HG02973 (cell line): Measurements from ENCODE around the gene RNU6-9.

Experiments
- ATAC-seq: cut with Tn5 transposase; IDR thresholded peaks from one replicate; pipeline ENCODE4 v1.9.1; 2021; ENCODE audit warnings: moderate library complexity; ENCODE audit not compliant: unreplicated experiment

RNU6-9 gene

GRCh38 chr19:931860-932647 is 38.8 kb downstream of the RNU6-9 start:
- no peak for ATAC-seq

- no peak for ATAC-seq
Observed at GRCh38 chr19:932648-933552, 39.6 kb downstream of the RNU6-9 start.

- no peak for ATAC-seq
Observed at GRCh38 chr19:933553-933882, 40.2 kb downstream of the RNU6-9 start.

GRCh38 chr19:934197-934840 is 41.0 kb downstream of the RNU6-9 start:
- no peak for ATAC-seq

- no peak for ATAC-seq
Observed at GRCh38 chr19:934865-935479, 41.7 kb downstream of the RNU6-9 start.

GRCh38 chr19:936175-936546 is 42.9 kb downstream of the RNU6-9 start:
- no peak for ATAC-seq

- no peak for ATAC-seq
Observed at GRCh38 chr19:937259-937694, 44.0 kb downstream of the RNU6-9 start.

GRCh38 chr19:938233-938923 is 45.1 kb downstream of the RNU6-9 start:
- no peak for ATAC-seq

- no peak for ATAC-seq
Observed at GRCh38 chr19:939439-939838, 46.2 kb downstream of the RNU6-9 start.

GRCh38 chr19:939922-940321 is 46.6 kb downstream of the RNU6-9 start:
- no peak for ATAC-seq

- ATAC-seq: no peak
Observed at GRCh38 chr19:940591-941291, 47.5 kb downstream of the RNU6-9 start.

GRCh38 chr19:941292-942132 is 48.2 kb downstream of the RNU6-9 start:
- ATAC-seq: no peak

GRCh38 chr19:942133-942645 is 48.9 kb downstream of the RNU6-9 start:
- ATAC-seq: no peak
